Hepatocyte (in vitro differentiated cells): ENCODE data around the gene GARIN3. TPM values are rescaled to one million over a fixed set of nuclear protein-coding genes. Genes with fewer than 3 reads are reported as not detected.

Experiments used
- DNase-seq: peaks from one replicate; pipeline ENCODE4 v3.0.0-alpha.2; 2016; ENCODE audit warnings: low spot score
- H2AFZ ChIP-seq: fragments of 200-600 bp; sonication (generic); 2 replicates; pipeline ENCODE4 v1.6.0; 2016; ENCODE audit warnings: antibody characterized with exemption, mild to moderate bottlenecking
- H3K27ac ChIP-seq: fragments of 200-600 bp; sonication (generic); 2 replicates; pipeline ENCODE4 v1.5.1; 2016; ENCODE audit warnings: mild to moderate bottlenecking
- H3K27me3 ChIP-seq: fragments of 200-600 bp; sonication (generic); 2 replicates; pipeline ENCODE4 v1.6.1; 2016
- H3K36me3 ChIP-seq: fragments of 200-600 bp; sonication (generic); replicated peaks from 2 replicates; pipeline ENCODE4 v1.5.1; 2016; ENCODE audit warnings: low read depth; ENCODE audit not compliant: insufficient read depth
- H3K4me1 ChIP-seq: fragments of 200-600 bp; sonication (generic); 2 replicates; pipeline ENCODE4 v1.5.1; 2016; ENCODE audit warnings: mild to moderate bottlenecking, moderate library complexity; ENCODE audit not compliant: insufficient read depth
- H3K4me2 ChIP-seq: fragments of 200-600 bp; sonication (generic); 2 replicates; pipeline ENCODE4 v1.6.0; 2016
- H3K4me3 ChIP-seq: fragments of 200-600 bp; sonication (generic); 2 replicates; pipeline ENCODE4 v1.5.1; 2016; ENCODE audit warnings: mild to moderate bottlenecking
- H3K79me2 ChIP-seq: fragments of 200-600 bp; sonication (generic); 2 replicates; pipeline ENCODE4 v1.6.0; 2017; ENCODE audit warnings: mild to moderate bottlenecking
- H3K9me2 ChIP-seq: fragments of 200-600 bp; sonication (generic); replicated peaks from 2 replicates; pipeline ENCODE4 v1.6.0; 2017; ENCODE audit warnings: mild to moderate bottlenecking; ENCODE audit not compliant: insufficient read depth
- H3K9me3 ChIP-seq: fragments of 200-600 bp; sonication (generic); 2 replicates; pipeline ENCODE4 v1.5.1; 2016; ENCODE audit warnings: low read depth, mild to moderate bottlenecking
- H4K20me1 ChIP-seq: fragments of 200-600 bp; sonication (generic); 2 replicates; pipeline ENCODE4 v1.6.0; 2016; ENCODE audit warnings: mild to moderate bottlenecking; ENCODE audit not compliant: insufficient read depth, poor library complexity, severe bottlenecking
- CTCF ChIP-seq: fragments of 200-600 bp; sonication (generic); IDR thresholded peaks from 2 replicates; pipeline ENCODE4 v1.5.1; 2016; ENCODE audit warnings: antibody characterized with exemption, mild to moderate bottlenecking; ENCODE audit not compliant: poor library complexity
- EZH2 ChIP-seq: fragments of 200-600 bp; sonication (generic); IDR thresholded peaks from 2 replicates; pipeline ENCODE4 v1.6.1; 2016; ENCODE audit warnings: antibody characterized with exemption, mild to moderate bottlenecking, borderline replicate concordance
- EZH2phosphoT487 ChIP-seq: fragments of 200-600 bp; sonication (generic); IDR thresholded peaks from one replicate; pipeline ENCODE4 v1.6.1; 2018; ENCODE audit warnings: antibody characterized with exemption, mild to moderate bottlenecking, low read depth, moderate library complexity; ENCODE audit not compliant: unreplicated experiment, severe bottlenecking
- WGBS: methylation state at CpG from one replicate; pipeline ENCODE4 v1.1.6; 2016; ENCODE audit warnings: low lambda C conversion rate; ENCODE audit errors: missing lambda C conversion rate; 5-methylcytosine and 5-hydroxymethylcytosine counted together
- polyA plus RNA-seq: library from polyadenylated mRNA; unstranded; fragments of >200 nt; fragmentation: Nextera tagmentation; extraction: Ambion mirVana; gene quantifications from 2 replicates; pipeline ENCODE4 v1.2.1, GENCODE V29; 2016
- total RNA-seq: library from RNA; depleted of rRNA; stranded (reverse); fragments of >200 nt; gene quantifications from 2 replicates; pipeline ENCODE4 v1.2.3, GENCODE V29; 2014

The GARIN3 gene
- total and polyA plus RNA-seq, 2 experiments from 2014 or later, result not detected

DNA sequence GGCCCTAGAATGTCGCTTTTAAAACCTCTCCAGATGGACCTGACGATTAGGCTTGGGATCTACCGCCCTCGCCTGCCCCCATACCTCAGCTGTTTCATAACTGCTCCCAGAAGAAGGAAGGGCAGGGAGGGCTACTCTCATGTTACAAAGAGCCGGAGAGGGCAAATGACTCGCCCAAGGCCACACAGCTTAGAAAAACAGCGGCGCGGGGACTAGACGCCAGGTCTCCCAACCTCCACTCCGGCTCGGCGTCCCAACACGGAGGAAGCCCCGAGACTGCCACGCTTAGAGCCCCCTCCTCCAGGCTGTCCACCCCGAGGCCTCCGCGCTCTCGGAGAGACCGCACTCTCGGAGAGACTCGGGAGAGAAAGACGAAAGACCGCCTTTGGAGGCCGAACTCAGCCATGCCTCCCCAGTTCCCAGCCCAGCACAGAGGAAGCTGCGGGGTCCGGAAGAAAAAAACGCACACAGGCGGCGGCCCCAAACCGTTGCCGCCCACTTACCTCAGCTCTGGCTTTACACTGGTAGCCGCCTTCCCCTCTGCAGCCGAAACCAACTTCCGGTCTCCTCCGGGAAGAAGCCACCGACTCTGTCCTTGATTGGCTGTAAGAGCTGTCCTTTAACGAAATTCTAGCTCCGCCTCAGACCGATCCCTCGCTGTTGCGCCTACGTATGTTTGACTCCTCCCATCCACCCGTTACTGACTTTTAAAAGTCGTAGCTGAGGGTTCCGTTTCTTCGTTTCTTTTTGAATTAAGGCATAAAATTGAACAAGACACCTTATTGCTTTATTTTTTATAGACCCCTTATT lies 23.5 kb downstream of the GARIN3 start, which contains the start of gene MED7:
MED7 (minus strand) TSS at position 549 of the 810 bp plus-strand sequence. CDS start 3,434 bp downstream, outside the sequence.
- TF ChIP-seq CTCF (no peak), EZH2 (no peak), EZH2phosphoT487 (no peak)
- H3K36me3 ChIP-seq, result no peaks in the 10 kb centered on the region

GRCh38 chr5:157137691-157138090 lies 28.4 kb downstream of the GARIN3 start:
- H3K4me3 ChIP-seq, result no peak overlapping the region
- H3K9me2 ChIP-seq, result no peaks in the 10 kb centered on the region
- peaks cover 28% of the 10 kb centered on the region for H3K79me2 ChIP-seq
- DNase-seq, result no peak
- H3K9me3 ChIP-seq, result no peaks in the 10 kb centered on the region
- no peaks in the 10 kb centered on the region for H3K36me3 ChIP-seq
- H3K4me1 ChIP-seq, result no peaks in the 10 kb centered on the region
- no peaks in the 10 kb centered on the region for H4K20me1 ChIP-seq
- H2AFZ ChIP-seq, result no peak overlapping the region
- WGBS, result 98% methylated on average over 6 of the region's 6 CpGs
- H3K4me2 ChIP-seq, result no peak overlapping the region
- TF ChIP-seq CTCF, result no peak
- TF ChIP-seq EZH2phosphoT487, result no peak
- no peak for TF ChIP-seq EZH2
- no peaks in the 10 kb centered on the region for H3K27me3 ChIP-seq
- H3K27ac ChIP-seq, result no peak overlapping the region

More for the DNA sequence above, 23.5 kb downstream of the GARIN3 start, which contains the start of gene MED7:
- DNase-seq, result peak; percentile 97
- peak within 1 kb of the TSS; percentile 63 for H3K4me3 ChIP-seq
- H3K4me2 ChIP-seq, result peak within 1 kb of the TSS; percentile 88
- no peaks in the 10 kb centered on the region for H3K9me2 ChIP-seq
- 1% methylated on average over 47 of the region's 48 CpGs for WGBS
- no peaks in the 10 kb centered on the region for H3K27me3 ChIP-seq
- no peaks in the 10 kb centered on the region for H3K4me1 ChIP-seq
- peak within 1 kb of the TSS; percentile 86 for H2AFZ ChIP-seq
- no peaks in the 10 kb centered on the region for H4K20me1 ChIP-seq
- H3K79me2 ChIP-seq, result peaks cover 24% of the 10 kb centered on the region
- H3K9me3 ChIP-seq, result no peaks in the 10 kb centered on the region
- peak within 1 kb of the TSS; percentile 88 for H3K27ac ChIP-seq

DNA sequence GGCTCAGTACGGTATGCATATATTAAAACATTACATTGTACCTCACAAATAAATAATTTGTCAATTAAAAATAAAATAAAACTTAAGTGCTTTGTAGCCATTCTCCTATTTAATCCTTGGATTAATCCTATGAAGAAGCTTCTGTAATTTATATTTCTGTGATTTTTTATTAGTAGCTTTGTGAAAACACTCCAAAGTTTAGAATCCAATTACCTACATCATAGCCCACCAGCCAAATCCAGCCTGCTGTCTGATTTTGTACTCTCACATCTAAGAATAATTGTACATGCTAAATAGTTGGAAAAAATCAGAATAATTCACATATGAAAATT lies 33.8 kb downstream of the GARIN3 start:
- TF ChIP-seq EZH2 (no peak), CTCF (no peak), EZH2phosphoT487 (no peak)
- Histone ChIP-seq H3K27me3 (no peaks in the 10 kb centered on the region), H4K20me1 (no peaks in the 10 kb centered on the region), H3K36me3 (no peaks in the 10 kb centered on the region), H2AFZ (no peak overlapping the region), H3K79me2 (peaks cover 2% of the 10 kb centered on the region), H3K4me3 (no peak overlapping the region), H3K4me2 (no peak overlapping the region), H3K4me1 (peaks cover 4% of the 10 kb centered on the region), H3K9me2 (no peaks in the 10 kb centered on the region), H3K27ac (no peak overlapping the region), H3K9me3 (no peaks in the 10 kb centered on the region)
- 4% methylated on average over 1 of the region's 1 CpG for WGBS
- DNase-seq, result no peak
